Endothelial cell of umbilical vein (primary cell): ENCODE measurements around the gene TNFRSF8. TPM values are rescaled to one million over a fixed set of nuclear protein-coding genes. Genes with fewer than 3 reads are reported as not detected.

Experiments
- BruUV-seq: library from RNA; stranded (reverse); fragments of 400-500 nt; replicated peaks from 2 replicates; lab custom pipeline; 2021; lab: Mats Ljungman, UMichigan
- CTCF ChIA-PET: fragments of 300-600, 350-600 bp; sonication (Branson Sonifier 250); formaldehyde crosslinking; loops from one replicate; lab custom pipeline; 2021; ENCODE audit warnings: antibody characterized with exemption, inconsistent platforms; lab: Charles Lee
- POLR2A ChIA-PET: fragments of 300-600, 350-600 bp; sonication (Branson Sonifier 250); formaldehyde crosslinking; loops from one replicate; lab custom pipeline; 2021; ENCODE audit warnings: antibody characterized with exemption, inconsistent platforms; lab: Charles Lee
- DNase-seq: peaks from one replicate; pipeline ENCODE4 v3.0.0-alpha.2; 2011; ENCODE audit warnings: low read depth, low spot score
- FAIRE-seq: peaks from 2 replicates; lab custom pipeline; 2011; peaks lifted over from hg19 to GRCh38; lab: Jason Lieb, UNC
- H2AFZ ChIP-seq: 2 replicates; pipeline ENCODE4 v1.6.0; 2012; ENCODE audit warnings: low read depth, low read length, control low read depth, inconsistent platforms
- H3K27ac ChIP-seq: 2 replicates; pipeline ENCODE4 v1.5.1; 2011; ENCODE audit warnings: low read depth, mild to moderate bottlenecking, control low read depth, low read length, moderate library complexity; ENCODE audit not compliant: insufficient read depth
- H3K27me3 ChIP-seq, 2 experiments: 2 replicates each; pipeline versions ENCODE4 v1.6.0 to v1.6.1; 2011; ENCODE audit warnings: low read length in 2 of 2, mixed read lengths in 1 of 2; ENCODE audit not compliant: control insufficient read depth in 2 of 2, insufficient read depth in 2 of 2
- H3K36me3 ChIP-seq, 2 experiments: 2 replicates in 1 of 2; 3 replicates in 1 of 2; pipeline ENCODE4 v1.5.1; 2011; ENCODE audit warnings: low read length in 2 of 2, mild to moderate bottlenecking in 1 of 2, moderate library complexity in 1 of 2; ENCODE audit not compliant: control insufficient read depth in 2 of 2, insufficient read depth in 2 of 2; ENCODE audit errors: extremely low read depth in 1 of 2
- H3K4me1 ChIP-seq: 3 replicates; pipeline ENCODE4 v1.5.1; 2011; ENCODE audit warnings: mild to moderate bottlenecking, low read length; ENCODE audit not compliant: control insufficient read depth, insufficient read depth; ENCODE audit errors: extremely low read depth
- H3K4me2 ChIP-seq: 2 replicates; pipeline ENCODE4 v1.6.1; 2011; ENCODE audit warnings: low read length, control low read depth, mixed read lengths; ENCODE audit not compliant: insufficient read depth
- H3K4me3 ChIP-seq, 3 experiments: fragments of 200-600 bp in 1 of 3; sonication (generic), shearing (Covaris generic) in 1 of 3; replicated peaks in 1 of 3; 2 replicates each; pipeline ENCODE4 v1.5.1; 2011 to 2016; ENCODE audit warnings: control low read depth in 3 of 3, low read length in 3 of 3, mild to moderate bottlenecking in 2 of 3, inconsistent platforms in 1 of 3, low read depth in 1 of 3, moderate library complexity in 1 of 3; ENCODE audit not compliant: insufficient read depth in 1 of 3
- H3K79me2 ChIP-seq: 2 replicates; pipeline ENCODE4 v1.6.0; 2012; ENCODE audit warnings: low read length, inconsistent platforms; ENCODE audit not compliant: control insufficient read depth, insufficient read depth
- H3K9ac ChIP-seq: replicated peaks from 2 replicates; pipeline ENCODE3; 2011; ENCODE audit warnings: low read length, control low read depth; ENCODE audit not compliant: insufficient read depth; ENCODE audit errors: extremely low read depth
- H3K9me1 ChIP-seq: replicated peaks from 3 replicates; pipeline ENCODE4 v1.6.0; 2011; ENCODE audit warnings: mild to moderate bottlenecking, low read length; ENCODE audit not compliant: control insufficient read depth, insufficient read depth; ENCODE audit errors: extremely low read depth
- H3K9me3 ChIP-seq: replicated peaks from 2 replicates; pipeline ENCODE4 v1.5.1; 2012; ENCODE audit warnings: low read length, inconsistent platforms; ENCODE audit not compliant: control insufficient read depth, insufficient read depth
- H4K20me1 ChIP-seq: replicated peaks from 2 replicates; pipeline ENCODE3; 2011; ENCODE audit warnings: mild to moderate bottlenecking, low read length; ENCODE audit not compliant: control insufficient read depth, insufficient read depth; ENCODE audit errors: extremely low read depth
- CTCF ChIP-seq, 2 donors: IDR thresholded peaks; 1 replicate in 1 of 2; 2 replicates in 1 of 2; pipeline ENCODE4 v1.5.1; 2011; ENCODE audit warnings: low read length in 2 of 2, mild to moderate bottlenecking in 2 of 2, moderate library complexity in 2 of 2, control low read depth in 1 of 2, inconsistent platforms in 1 of 2, low read depth in 1 of 2; ENCODE audit not compliant: insufficient read depth in 1 of 2; ENCODE audit errors: extremely low read depth in 1 of 2
- EZH2 ChIP-seq: IDR thresholded peaks from 2 replicates; pipeline ENCODE4 v1.6.1; 2012; ENCODE audit warnings: borderline replicate concordance, low read depth, mild to moderate bottlenecking, moderate library complexity, low read length, inconsistent platforms; ENCODE audit not compliant: severe bottlenecking
- FOS ChIP-seq: IDR thresholded peaks from 2 replicates; pipeline ENCODE4 v1.6.1; 2011; ENCODE audit warnings: mild to moderate bottlenecking, low read length, moderate library complexity, borderline replicate concordance; ENCODE audit not compliant: insufficient read depth
- GATA2 ChIP-seq: IDR thresholded peaks from 2 replicates; pipeline ENCODE4 v1.7.0; 2011; ENCODE audit warnings: low read depth, mild to moderate bottlenecking, moderate library complexity, mixed read lengths, low read length; ENCODE audit not compliant: insufficient read length, insufficient read depth
- JUN ChIP-seq: IDR thresholded peaks from 2 replicates; pipeline ENCODE4 v1.6.1; 2011; ENCODE audit warnings: borderline replicate concordance, low read depth; ENCODE audit not compliant: insufficient read length, insufficient read depth
- MYC ChIP-seq: IDR thresholded peaks from one replicate; pipeline ENCODE4 v1.6.1; 2011; ENCODE audit warnings: mild to moderate bottlenecking, low read depth, low read length
- POLR2A ChIP-seq: IDR thresholded peaks from 2 replicates; pipeline ENCODE4 v1.6.1; 2012; ENCODE audit warnings: low read depth, mild to moderate bottlenecking, control low read depth, low read length
- POLR2AphosphoS5 ChIP-seq: IDR thresholded peaks from 2 replicates; pipeline ENCODE4 v1.6.1; 2012; ENCODE audit warnings: low read depth, mild to moderate bottlenecking, control low read depth, low read length, moderate library complexity; ENCODE audit not compliant: insufficient read depth
- dilution Hi-C: fragments of 300-500 bp; cut with MboI; formaldehyde crosslinking; loops from one replicate; pipeline ENCODE4 v1.15.0; 2019; ENCODE audit warnings: low sequenced_read_pairs; ENCODE audit not compliant: extremely low pct_ligation_motif_present
- intact Hi-C: fragments of 100-400 bp; cut with micrococcal nuclease; formaldehyde crosslinking; loops from one replicate; pipeline ENCODE4 v1.10.0; 2022
- polyA plus RNA-seq, 4 experiments: library from polyadenylated mRNA; depleted of rRNA in 3 of 4; stranded (reverse) in 3 of 4; unstranded in 1 of 4; fragments of >200 nt; gene quantifications; 2 replicates each; pipeline versions ENCODE4 v1.2.1 to v1.2.3, GENCODE V29; 2011 to 2012; ENCODE audit warnings: missing spikeins in 1 of 4
- total RNA-seq: library from RNA; stranded (reverse); gene quantifications from 2 replicates; pipeline ENCODE4 v1.2.3, GENCODE V29; 2021

Gene TNFRSF8
- total and polyA plus RNA-seq, 2 donors (not counting 3 experiments of a cell fraction or from before 2014, with no cell fraction given): 0.47 TPM; not detected in 1

- H3K9me3 ChIP-seq: no peaks in the 10 kb centered on the region
- H3K4me3 ChIP-seq: no peak overlapping the region
- no TSS peak for BruUV-seq
- H3K4me2 ChIP-seq: no peak overlapping the region
- intact Hi-C loops: no loop called here
- H3K9me1 ChIP-seq: no peaks in the 10 kb centered on the region
- FAIRE-seq (no peak), DNase-seq (no peak)
- no peak overlapping the region for H2AFZ ChIP-seq
- H3K9ac ChIP-seq: no peak overlapping the region
- peaks cover 0 to 2% of the 10 kb centered on the region in 2 experiments for H3K27me3 ChIP-seq
- no peaks in the 10 kb centered on the region for H4K20me1 ChIP-seq
- H3K4me1 ChIP-seq: no peaks in the 10 kb centered on the region
- CTCF ChIA-PET: no interaction called here
- POLR2A ChIA-PET: no interaction called here
- TF ChIP-seq JUN: no peak
- no peak for TF ChIP-seq MYC
- TF ChIP-seq GATA2: no peak
- no peak for TF ChIP-seq POLR2A
- no peak for TF ChIP-seq CTCF (IDR thresholded peaks at IDR 0.05; ENCODE audit: extremely low read depth in 1 of 2, insufficient read depth in 1 of 2, low read depth in 1 of 2, low read length in 2 of 2)
- no peak for TF ChIP-seq POLR2AphosphoS5
- no peak for TF ChIP-seq EZH2
- no peak for TF ChIP-seq FOS
- no peaks in the 10 kb centered on the region for H3K36me3 ChIP-seq
- H3K79me2 ChIP-seq: no peaks in the 10 kb centered on the region
- no peak overlapping the region for H3K27ac ChIP-seq
- dilution Hi-C loops: no loop called here
Measured at GRCh38 chr1:12104417-12104816, 41.3 kb downstream of the TNFRSF8 start.
